WTC11 (cell line): ENCODE measurements around the gene MPST. TPM values are rescaled to one million over a fixed set of nuclear protein-coding genes. Genes with fewer than 3 reads are reported as not detected.

Experiments
- ATAC-seq: fragments of 200-7000 bp; cut with Tn5 transposase; 2 replicates; pipeline ENCODE4 v1.10.0; 2021; ENCODE audit warnings: mild to moderate bottlenecking, moderate library complexity
- CTCF ChIA-PET: fragments of 300-600 bp; sonication (Branson Sonifier 250); formaldehyde crosslinking; loops from one replicate; lab custom pipeline; 2021; ENCODE audit warnings: antibody characterized with exemption; lab: Charles Lee
- POLR2A ChIA-PET: fragments of 350-600 bp; sonication (Branson Sonifier 250); formaldehyde crosslinking; loops from one replicate; lab custom pipeline; 2021; ENCODE audit warnings: antibody characterized with exemption; lab: Charles Lee
- DNase-seq: peaks from one replicate; pipeline ENCODE4 v3.0.0; 2021; ENCODE audit warnings: low spot score
- H3K27ac Mint-ChIP-seq: 2 replicates; pipeline ENCODE4 v1.8.0; 2021; ENCODE audit warnings: mixed read lengths
- H3K27me3 Mint-ChIP-seq: 2 replicates; pipeline ENCODE4 v1.8.0; 2021; ENCODE audit warnings: low read depth, mild to moderate bottlenecking, moderate library complexity, mixed read lengths
- H3K36me3 Mint-ChIP-seq: 2 replicates; pipeline ENCODE4 v1.8.0; 2021; ENCODE audit warnings: mixed read lengths
- H3K4me1 Mint-ChIP-seq: 2 replicates; pipeline ENCODE4 v1.8.0; 2022; ENCODE audit warnings: mixed read lengths
- H3K4me3 Mint-ChIP-seq: 2 replicates; pipeline ENCODE4 v1.8.0; 2021; ENCODE audit warnings: mild to moderate bottlenecking, moderate library complexity, mixed read lengths
- H3K9me3 Mint-ChIP-seq: 2 replicates; pipeline ENCODE4 v1.8.0; 2021; ENCODE audit warnings: mixed read lengths
- HMGA2 ChIP-seq: fragments of 250-450 bp; sonication (Bioruptor Pico); IDR thresholded peaks from 2 replicates; pipeline ENCODE4 v1.4.0; 2021; ENCODE audit warnings: mild to moderate bottlenecking, moderate library complexity
- MXD4 ChIP-seq: fragments of 250-450 bp; sonication (Bioruptor Pico); IDR thresholded peaks from 2 replicates; pipeline ENCODE4 v1.8.0; 2021; ENCODE audit warnings: mild to moderate bottlenecking, moderate library complexity, borderline replicate concordance
- MYBL2 ChIP-seq: sonication (generic); formaldehyde crosslinking; IDR thresholded peaks from 2 replicates; pipeline ENCODE4 v1.8.1; 2023; ENCODE audit warnings: mild to moderate bottlenecking, moderate library complexity, missing genetic modification reagents
- PRDM15 ChIP-seq: sonication (generic); formaldehyde crosslinking; IDR thresholded peaks from 2 replicates; pipeline ENCODE4 v1.8.0; 2022; ENCODE audit warnings: missing genetic modification reagents
- RORB ChIP-seq: fragments of 250-450 bp; sonication (Bioruptor Pico); IDR thresholded peaks from 2 replicates; pipeline ENCODE4 v1.9.0; 2021; ENCODE audit warnings: mild to moderate bottlenecking
- TCF7 ChIP-seq: sonication (generic); formaldehyde crosslinking; IDR thresholded peaks from 2 replicates; pipeline ENCODE4 v1.8.0; 2022; ENCODE audit warnings: mild to moderate bottlenecking, low read depth, missing genetic modification reagents, moderate library complexity
- TEAD1 ChIP-seq: sonication (generic); formaldehyde crosslinking; IDR thresholded peaks from 2 replicates; pipeline ENCODE4 v1.8.0; 2022; ENCODE audit warnings: mild to moderate bottlenecking, missing genetic modification reagents
- TP53 ChIP-seq: sonication (generic); formaldehyde crosslinking; IDR thresholded peaks from 2 replicates; pipeline ENCODE4 v1.8.1; 2023; ENCODE audit warnings: mild to moderate bottlenecking, missing genetic modification reagents
- ZBTB43 ChIP-seq: sonication (generic); formaldehyde crosslinking; IDR thresholded peaks from 2 replicates; pipeline ENCODE4 v1.8.1; 2023; ENCODE audit warnings: mild to moderate bottlenecking, missing genetic modification reagents
- ZNF232 ChIP-seq: sonication (generic); formaldehyde crosslinking; IDR thresholded peaks from 2 replicates; pipeline ENCODE4 v1.8.0; 2022; ENCODE audit warnings: mild to moderate bottlenecking, missing genetic modification reagents
- ZNF263 ChIP-seq: sonication (generic); formaldehyde crosslinking; IDR thresholded peaks from 2 replicates; pipeline ENCODE4 v1.8.1; 2022; ENCODE audit warnings: low read depth, mild to moderate bottlenecking, moderate library complexity, missing genetic modification reagents
- ZNF416 ChIP-seq: fragments of 250-450 bp; sonication (Bioruptor Pico); IDR thresholded peaks from 2 replicates; pipeline ENCODE4 v1.9.0; 2021; ENCODE audit warnings: mild to moderate bottlenecking, inconsistent platforms
- ZNF425 ChIP-seq: fragments of 250-450 bp; sonication (Bioruptor Pico); conservative IDR thresholded peaks from 2 replicates; pipeline ENCODE4 v1.9.0; 2021; ENCODE audit warnings: mild to moderate bottlenecking
- total RNA-seq: library from RNA; stranded (reverse); gene quantifications from 3 replicates; pipeline ENCODE4 v1.2.3, GENCODE V29; 2021
- TF ChIP-seq, protein P1 (sequence below): sonication (generic); formaldehyde crosslinking; IDR thresholded peaks from 2 replicates; pipeline ENCODE4 v1.8.0; 2022; ENCODE audit warnings: mild to moderate bottlenecking, missing genetic modification reagents
- TF ChIP-seq, protein P2 (sequence below): fragments of 200-600 bp; IDR thresholded peaks from 2 replicates; pipeline ENCODE4 v1.8.0; 2022; ENCODE audit warnings: antibody characterized with exemption
- TF ChIP-seq, protein P3 (sequence below): sonication (generic); formaldehyde crosslinking; IDR thresholded peaks from 2 replicates; pipeline ENCODE4 v1.8.0; 2023; ENCODE audit warnings: missing genetic modification reagents, mild to moderate bottlenecking, borderline replicate concordance

MPST gene
- total RNA-seq, 1 experiment from 2014 or later: 86.6 TPM

DNA sequence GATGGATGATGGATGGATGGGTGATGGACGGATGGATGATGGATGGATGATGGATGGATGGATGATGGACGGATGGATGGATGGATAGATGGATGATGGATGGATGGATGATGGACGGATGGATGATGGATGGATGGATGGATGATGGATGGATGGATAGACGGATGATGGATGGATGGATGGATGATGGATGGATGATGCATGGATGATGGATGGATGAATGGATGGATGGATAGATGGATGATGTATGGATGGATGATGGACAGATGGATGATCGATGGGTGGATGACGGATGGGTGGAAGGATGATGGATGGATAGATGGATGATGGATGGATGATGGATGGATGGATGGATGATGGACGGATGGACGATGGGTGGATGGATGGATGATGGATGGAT is 53.1 kb downstream of the MPST start:
- TF ChIP-seq TP53 (CRISPR knock-in tag) (no peak), RORB (no peak), MYBL2 (CRISPR knock-in tag) (no peak), ZNF425 (CRISPR knock-in tag) (no peak), PRDM15 (CRISPR knock-in tag) (no peak), ZBTB43 (no peak), ZNF416 (CRISPR knock-in tag) (no peak), ZNF232 (CRISPR knock-in tag) (no peak), MXD4 (no peak), HMGA2 (CRISPR knock-in tag) (no peak), TCF7 (CRISPR knock-in tag) (no peak), TEAD1 (CRISPR knock-in tag) (no peak), ZNF263 (CRISPR knock-in tag) (no peak)
- TF ChIP-seq, protein P1, sequence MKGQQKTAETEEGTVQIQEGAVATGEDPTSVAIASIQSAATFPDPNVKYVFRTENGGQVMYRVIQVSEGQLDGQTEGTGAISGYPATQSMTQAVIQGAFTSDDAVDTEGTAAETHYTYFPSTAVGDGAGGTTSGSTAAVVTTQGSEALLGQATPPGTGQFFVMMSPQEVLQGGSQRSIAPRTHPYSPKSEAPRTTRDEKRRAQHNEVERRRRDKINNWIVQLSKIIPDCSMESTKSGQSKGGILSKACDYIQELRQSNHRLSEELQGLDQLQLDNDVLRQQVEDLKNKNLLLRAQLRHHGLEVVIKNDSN (CRISPR knock-in tag): no peak
- TF ChIP-seq, protein P2, sequence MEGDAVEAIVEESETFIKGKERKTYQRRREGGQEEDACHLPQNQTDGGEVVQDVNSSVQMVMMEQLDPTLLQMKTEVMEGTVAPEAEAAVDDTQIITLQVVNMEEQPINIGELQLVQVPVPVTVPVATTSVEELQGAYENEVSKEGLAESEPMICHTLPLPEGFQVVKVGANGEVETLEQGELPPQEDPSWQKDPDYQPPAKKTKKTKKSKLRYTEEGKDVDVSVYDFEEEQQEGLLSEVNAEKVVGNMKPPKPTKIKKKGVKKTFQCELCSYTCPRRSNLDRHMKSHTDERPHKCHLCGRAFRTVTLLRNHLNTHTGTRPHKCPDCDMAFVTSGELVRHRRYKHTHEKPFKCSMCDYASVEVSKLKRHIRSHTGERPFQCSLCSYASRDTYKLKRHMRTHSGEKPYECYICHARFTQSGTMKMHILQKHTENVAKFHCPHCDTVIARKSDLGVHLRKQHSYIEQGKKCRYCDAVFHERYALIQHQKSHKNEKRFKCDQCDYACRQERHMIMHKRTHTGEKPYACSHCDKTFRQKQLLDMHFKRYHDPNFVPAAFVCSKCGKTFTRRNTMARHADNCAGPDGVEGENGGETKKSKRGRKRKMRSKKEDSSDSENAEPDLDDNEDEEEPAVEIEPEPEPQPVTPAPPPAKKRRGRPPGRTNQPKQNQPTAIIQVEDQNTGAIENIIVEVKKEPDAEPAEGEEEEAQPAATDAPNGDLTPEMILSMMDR: no peak
- TF ChIP-seq, protein P3, sequence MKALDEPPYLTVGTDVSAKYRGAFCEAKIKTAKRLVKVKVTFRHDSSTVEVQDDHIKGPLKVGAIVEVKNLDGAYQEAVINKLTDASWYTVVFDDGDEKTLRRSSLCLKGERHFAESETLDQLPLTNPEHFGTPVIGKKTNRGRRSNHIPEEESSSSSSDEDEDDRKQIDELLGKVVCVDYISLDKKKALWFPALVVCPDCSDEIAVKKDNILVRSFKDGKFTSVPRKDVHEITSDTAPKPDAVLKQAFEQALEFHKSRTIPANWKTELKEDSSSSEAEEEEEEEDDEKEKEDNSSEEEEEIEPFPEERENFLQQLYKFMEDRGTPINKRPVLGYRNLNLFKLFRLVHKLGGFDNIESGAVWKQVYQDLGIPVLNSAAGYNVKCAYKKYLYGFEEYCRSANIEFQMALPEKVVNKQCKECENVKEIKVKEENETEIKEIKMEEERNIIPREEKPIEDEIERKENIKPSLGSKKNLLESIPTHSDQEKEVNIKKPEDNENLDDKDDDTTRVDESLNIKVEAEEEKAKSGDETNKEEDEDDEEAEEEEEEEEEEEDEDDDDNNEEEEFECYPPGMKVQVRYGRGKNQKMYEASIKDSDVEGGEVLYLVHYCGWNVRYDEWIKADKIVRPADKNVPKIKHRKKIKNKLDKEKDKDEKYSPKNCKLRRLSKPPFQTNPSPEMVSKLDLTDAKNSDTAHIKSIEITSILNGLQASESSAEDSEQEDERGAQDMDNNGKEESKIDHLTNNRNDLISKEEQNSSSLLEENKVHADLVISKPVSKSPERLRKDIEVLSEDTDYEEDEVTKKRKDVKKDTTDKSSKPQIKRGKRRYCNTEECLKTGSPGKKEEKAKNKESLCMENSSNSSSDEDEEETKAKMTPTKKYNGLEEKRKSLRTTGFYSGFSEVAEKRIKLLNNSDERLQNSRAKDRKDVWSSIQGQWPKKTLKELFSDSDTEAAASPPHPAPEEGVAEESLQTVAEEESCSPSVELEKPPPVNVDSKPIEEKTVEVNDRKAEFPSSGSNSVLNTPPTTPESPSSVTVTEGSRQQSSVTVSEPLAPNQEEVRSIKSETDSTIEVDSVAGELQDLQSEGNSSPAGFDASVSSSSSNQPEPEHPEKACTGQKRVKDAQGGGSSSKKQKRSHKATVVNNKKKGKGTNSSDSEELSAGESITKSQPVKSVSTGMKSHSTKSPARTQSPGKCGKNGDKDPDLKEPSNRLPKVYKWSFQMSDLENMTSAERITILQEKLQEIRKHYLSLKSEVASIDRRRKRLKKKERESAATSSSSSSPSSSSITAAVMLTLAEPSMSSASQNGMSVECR (CRISPR knock-in tag): no peak
- Mint-ChIP-seq H3K4me3 (no peak overlapping the region), H3K9me3 (no peaks in the 10 kb centered on the region), H3K27ac (no peak overlapping the region), H3K36me3 (no peaks in the 10 kb centered on the region), H3K4me1 (peaks cover 2% of the 10 kb centered on the region; the same call in 1 of the 2 replicates), H3K27me3 (peaks cover 14% of the 10 kb centered on the region)
- ATAC-seq (no peak), DNase-seq (no peak)
- ChIA-PET CTCF (no interaction called here), POLR2A (no interaction called here)
